SK-N-DZ (cell line): ENCODE data around the gene FBXO46.
"Not testable (repeated sequence)": the region's sequence is repeated elsewhere in the genome, so short reads cannot be mapped to it uniquely, and the experiment has no call there.

Source experiments
- DNase-seq: peaks from one replicate; pipeline ENCODE4 v3.0.0-alpha.2; 2015; ENCODE audit warnings: low spot score

FBXO46 gene

DNA sequence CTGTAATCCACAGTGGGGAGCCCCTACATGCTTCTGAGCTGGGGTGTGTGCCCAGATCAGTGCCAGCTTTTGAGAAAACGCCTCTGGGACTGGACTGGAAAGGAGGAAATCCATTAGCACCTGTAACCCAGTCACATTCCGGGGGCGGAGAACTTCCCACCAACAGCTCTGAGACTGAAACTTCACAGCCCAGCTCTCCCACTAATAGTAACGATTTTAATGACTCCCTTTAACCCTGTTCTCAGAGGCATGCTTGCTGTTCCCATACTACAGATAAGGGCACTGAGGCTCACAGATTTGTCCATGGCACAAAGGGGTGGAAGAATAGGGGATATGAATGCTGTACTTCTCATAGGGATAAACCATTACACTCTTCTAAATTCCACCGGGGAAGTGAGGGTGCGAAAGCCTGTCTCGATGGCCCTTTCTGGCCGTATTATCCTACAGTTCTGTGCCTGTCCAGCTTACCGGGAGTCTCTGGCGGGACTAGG lies 851 bp downstream of the FBXO46 start:
- DNase-seq: no peak

- DNase-seq: not testable (repeated sequence)
These were observed 2.0 kb downstream of the FBXO46 start for GRCh38 chr19:45728683-45729082.

- not testable (repeated sequence) for DNase-seq
These were observed 10.6 kb downstream of the FBXO46 start for GRCh38 chr19:45720065-45720464.

DNA sequence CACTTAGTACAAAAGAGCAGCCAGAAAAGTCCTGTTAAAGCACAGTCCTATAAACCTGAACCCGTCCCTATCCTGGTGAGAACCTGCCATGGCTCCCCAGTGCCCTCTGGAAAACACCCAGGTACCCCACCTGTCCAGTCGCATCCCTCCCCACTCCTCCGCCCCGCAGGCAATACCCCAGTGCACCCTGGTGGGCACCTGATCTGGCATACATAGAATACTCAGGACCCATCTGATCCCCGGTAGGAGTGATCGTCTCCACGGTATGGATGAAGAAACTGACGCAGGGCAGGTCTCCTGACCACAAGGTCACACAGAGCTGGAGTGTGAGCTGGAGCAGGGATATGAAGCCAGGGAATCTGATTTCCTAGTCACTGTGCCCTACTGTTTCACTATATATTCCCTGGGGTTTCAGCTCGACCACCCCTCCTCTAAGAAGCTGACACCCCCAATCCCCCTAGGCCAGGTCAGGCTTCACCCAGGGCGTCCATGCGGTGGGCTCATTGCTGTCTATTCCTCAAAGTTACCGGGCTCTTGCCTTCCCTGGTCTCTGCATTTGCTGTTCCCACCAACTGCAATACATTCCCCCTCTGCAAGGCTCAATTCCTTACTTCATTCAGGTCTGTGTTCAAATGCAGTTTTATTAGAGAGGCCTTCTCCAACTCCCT lies 12.6 kb downstream of the FBXO46 start:
- no peak for DNase-seq

- DNase-seq: peak; percentile 99
These were observed 13.3 kb downstream of the FBXO46 start for GRCh38 chr19:45717131-45717982.

GRCh38 chr19:45716359-45717130 lies 14.2 kb downstream of the FBXO46 start:
- DNase-seq: peak; percentile 22

DNA sequence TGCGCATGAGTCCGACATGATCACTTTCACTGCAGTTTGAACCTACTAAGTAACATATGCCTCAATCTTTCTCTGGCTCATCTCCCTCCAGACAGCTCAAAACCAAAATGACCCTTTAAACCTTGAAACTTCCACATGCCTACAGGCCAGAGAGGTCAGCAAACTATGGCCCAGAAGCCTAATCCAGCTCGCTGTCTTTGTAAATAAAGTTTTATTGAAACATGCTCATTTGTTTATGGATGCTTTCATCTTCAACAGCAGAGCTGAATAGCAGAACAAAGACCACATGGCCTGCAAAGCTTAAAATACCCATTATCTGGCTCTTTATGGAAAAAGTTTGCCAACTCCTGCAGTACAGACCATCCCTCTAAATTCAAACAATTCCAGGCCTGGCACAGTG lies 15.6 kb downstream of the FBXO46 start:
- DNase-seq: no peak

DNA sequence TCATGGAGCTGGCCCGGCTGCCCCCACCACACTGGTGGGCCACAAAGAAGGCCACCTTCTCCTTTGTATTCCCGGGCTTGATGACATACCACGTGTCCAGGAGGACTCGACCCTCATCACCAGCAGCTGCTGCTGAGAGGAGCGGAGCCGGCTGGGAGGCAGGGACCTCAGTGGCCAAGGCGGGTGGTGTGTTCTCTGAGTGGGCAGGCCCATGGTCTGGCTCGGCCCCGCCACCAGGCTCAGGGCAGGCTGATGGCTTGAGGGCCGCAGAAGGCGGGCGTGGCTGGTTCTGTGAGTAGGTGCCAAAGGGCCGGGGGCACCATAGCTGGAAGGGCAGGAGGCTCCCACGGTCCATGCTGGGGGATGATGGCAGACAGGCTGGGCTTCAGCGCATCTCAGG lies 17.6 kb downstream of the FBXO46 start:
- DNase-seq: no peak

DNA sequence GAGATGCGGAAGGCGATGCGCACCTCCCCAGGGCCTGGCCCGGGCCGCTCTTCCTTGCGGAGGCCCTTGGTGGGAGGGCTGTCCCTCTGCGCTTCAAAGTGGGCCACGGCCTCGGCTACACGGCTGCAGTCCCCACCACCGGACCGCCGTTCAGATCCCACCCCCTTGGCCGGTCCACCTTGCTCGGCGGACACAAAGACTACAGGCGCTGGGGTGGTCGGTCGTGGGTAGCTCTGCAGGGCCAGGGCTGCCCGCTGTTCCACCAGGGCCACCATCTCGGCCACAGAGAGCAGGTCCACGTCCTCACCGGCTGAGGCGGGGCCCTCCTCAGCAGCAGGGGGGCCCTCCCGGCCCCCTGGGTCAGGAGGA lies 18.0 kb downstream of the FBXO46 start:
- no peak for DNase-seq

DNA sequence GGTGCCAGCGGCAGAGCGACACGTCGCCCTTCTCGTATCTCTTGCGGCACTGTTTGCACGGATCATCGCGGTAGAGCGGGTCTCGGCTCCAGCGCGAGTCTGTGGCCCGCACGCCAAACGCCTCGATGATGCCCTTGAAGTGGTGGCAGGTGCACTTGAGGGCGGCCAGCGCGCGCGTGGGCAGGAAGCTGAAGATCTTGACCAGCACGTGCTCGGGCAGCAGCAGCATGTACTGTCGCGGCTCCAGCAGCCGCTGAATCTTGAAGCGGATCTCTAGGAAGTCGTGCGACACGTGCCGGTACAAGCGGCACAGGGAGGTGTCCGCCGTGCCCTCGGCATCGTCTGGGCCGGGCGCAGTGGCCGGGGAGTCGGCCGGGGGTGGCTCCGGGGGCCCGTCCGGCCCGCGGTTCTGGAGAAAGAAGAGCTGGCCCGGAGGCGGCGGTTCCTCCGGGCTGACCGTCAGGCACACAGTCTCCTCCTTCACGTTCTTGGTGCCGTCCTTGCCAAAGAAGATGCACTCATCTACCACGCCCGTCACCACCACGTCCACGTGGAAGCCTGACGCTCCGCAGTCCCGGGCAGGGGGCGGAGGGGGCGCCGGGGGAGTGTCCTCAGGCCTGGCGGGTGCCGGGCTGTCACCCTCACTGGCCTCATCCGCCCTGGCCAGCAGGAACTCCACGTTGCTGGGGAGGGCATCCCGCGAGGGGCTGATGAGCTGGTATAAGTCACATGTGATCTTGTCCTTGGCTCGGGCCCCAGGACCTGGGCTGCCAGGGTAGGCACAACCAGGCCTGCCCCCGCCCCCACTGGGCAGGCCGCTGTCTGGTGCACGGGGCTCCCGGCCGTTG lies 18.6 kb downstream of the FBXO46 start:
- no peak for DNase-seq

DNA sequence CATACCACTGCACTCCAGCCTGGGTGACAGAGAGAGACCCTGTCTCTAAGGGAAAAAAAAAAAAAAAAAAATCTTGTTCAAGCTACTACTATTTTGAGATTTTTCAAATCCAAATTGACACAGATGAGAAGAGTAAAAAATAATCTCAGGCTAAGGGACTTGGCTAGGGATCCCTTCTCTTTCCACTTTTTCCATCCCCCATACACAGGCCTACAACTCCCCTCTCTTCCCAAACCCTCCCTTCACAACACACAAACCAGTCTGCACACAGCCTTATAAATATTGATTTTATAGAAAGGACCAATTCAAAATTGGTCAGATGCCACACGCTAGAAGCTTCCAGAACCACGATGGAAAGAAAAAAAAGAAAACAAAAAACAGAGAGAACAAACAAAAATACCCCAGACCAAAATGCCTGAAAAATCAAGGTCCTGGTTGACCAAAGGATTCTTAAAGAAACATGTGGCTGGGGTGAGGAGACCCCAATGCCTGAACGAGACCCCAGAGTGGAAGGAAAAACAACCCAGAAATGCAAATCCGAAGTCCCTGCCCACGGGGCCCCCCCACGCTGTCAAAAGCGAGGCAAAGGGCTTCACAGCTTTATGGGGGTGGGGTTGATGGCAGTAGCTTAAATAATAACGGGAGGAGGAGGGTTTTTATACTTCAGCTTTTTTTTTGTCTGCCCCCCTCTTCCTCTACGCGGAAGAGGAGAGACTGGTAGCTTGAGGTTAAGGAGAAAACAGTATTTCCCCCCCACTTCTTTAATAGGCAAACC lies 20.2 kb downstream of the FBXO46 start:
- no peak for DNase-seq

GRCh38 chr19:45705710-45706415 lies 24.8 kb downstream of the FBXO46 start:
- no peak for DNase-seq

GRCh38 chr19:45705115-45705514 lies 25.6 kb downstream of the FBXO46 start:
- no peak for DNase-seq

DNA sequence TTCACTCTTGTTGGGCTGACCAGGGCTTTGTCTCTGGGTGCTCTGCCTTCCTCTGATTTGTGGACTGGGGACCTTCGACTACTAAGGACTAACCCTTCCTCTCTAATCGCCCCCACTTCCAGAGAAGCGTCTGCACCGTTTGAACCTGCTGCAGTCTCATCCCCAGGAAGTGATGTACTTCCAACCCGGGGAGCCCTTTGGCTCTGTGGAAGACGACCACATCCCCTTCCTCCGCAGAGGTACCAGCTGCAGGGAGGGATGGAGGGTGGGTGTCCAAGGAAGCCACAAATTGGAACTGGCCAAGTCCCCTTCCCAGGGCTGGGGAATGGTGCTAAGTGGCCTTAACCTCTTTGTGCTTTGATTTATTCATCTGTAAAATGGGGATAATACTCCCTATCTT lies 29.0 kb downstream of the FBXO46 start:
- no peak for DNase-seq

DNA sequence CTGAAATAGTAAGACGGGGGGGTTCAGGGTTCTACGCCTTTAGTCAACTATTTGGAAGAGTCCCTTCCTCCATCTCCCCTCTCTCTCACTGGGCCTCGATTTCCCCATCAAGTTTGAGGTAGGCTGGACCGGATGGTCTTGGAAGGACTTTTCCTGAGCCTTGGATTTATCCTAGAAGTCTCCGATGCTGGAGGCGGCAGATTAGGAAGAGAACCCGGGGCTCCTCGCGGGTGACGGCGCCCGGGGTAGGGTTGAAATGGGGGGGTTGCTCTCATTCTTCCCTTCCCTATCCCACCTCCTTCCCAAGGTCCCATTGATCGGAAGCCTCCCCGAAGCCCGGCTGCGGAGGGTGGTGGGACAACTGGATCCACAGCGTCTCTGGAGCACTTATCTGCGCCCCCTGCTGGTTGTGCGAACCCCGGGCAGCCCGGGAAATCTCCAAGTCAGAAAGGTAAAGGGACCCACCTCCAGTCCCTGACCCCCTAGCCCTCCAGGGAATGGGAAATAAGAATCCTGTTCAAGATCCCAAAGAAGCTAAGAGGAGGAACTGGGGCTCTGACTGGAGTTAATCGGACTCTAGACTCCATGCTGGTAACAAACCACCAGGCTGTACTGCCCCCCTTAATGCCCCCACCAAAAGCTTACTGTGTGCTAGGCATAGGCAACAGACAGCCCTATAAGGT lies 37.4 kb downstream of the FBXO46 start:
- DNase-seq: peak; percentile 71

DNA sequence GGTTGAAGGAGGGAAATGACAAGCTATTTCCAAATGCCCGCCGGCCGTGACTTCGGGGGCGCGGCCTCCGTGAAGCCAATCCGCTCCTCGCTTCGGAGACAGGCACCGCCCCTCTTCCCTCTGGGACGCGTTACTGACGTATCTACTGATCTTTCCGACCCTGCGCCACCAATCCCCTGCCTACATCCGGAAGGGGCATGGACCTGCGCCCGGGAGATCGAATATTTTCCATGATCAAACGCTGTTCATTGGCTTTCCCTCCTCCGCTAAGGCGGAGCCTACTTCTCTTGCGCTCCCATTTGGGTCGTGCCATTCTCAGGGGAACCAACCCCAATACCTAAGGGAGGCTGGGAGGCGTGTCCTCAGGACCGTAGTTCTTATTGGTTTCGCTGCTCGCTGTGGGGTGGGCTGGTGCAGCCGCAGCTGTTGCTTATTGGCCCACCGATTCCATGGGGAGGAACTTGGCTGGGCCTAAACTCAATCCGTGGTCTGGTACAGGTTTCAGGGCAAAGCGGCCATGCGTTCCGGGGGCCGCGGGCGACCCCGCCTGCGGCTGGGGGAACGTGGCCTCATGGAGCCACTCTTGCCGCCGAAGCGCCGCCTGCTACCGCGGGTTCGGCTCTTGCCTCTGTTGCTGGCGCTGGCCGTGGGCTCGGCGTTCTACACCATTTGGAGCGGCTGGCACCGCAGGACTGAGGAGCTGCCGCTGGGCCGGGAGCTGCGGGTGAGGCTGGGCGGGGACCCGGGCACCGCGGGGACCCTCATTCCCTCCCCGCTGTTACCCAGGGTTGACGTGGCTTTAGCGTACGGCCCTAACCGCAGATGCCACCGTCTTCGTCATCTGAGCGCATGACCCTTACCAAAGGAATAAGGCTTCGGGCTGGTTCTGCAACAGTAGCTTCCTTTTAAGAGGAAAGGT lies 38.2 kb downstream of the FBXO46 start, which contains the start of gene QPCTL:
Gene QPCTL, plus strand, starts transcription at position 480 of the 919 bp plus-strand sequence. Its CDS starts 38 bp downstream, at position 518.
- peak; percentile 100 for DNase-seq

DNA sequence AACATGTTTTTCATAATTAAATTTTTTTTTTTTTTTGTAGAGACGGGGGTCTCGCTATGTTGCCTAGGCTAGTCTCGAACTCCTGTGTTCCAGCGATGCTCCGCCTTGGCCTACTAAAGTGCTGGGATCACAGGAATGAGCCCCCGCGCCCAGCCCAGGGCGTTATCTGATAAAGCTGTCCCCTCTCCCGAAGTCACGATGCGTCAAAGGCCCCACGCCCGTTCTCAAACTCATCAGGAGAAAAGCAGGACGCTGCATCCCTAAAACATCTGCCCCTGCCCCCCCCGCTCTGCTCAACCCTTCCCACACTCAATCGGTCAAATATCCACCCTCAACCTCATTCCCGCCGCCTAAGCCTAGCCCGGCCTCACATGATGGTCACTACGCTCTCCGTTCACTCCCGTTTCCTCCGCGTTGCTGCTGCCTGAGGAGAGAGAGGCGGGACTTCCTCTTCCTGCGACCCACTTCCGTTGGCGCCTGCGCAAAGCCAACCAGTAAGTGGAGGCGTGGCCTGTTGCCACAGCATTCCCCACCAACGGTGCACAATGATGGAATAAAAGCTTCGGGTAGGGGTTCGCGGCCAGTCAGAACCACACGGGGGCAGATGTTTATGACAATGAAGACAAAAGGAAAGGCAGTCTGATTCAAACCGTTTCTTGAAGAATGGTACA lies 39.0 kb downstream of the FBXO46 start, which contains the start of gene SNRPD2:
Gene SNRPD2, minus strand, starts transcription at position 438 of the 671 bp plus-strand sequence. Its CDS starts 65 bp downstream, at position 373.
- DNase-seq: peak; percentile 97
